Erythroblast (primary cell): ENCODE measurements around the gene FBXO5.

Experiments used
- GATA1 ChIP-seq: IDR thresholded peaks from 2 replicates; pipeline ENCODE4 v1.6.1; 2011; ENCODE audit warnings: low read depth, mild to moderate bottlenecking, control low read depth, low read length, moderate library complexity
- POLR2A ChIP-seq: IDR thresholded peaks from 2 replicates; pipeline ENCODE4 v1.6.1; 2011; ENCODE audit warnings: mild to moderate bottlenecking, low read length

GRCh38 chr6:153016846-153017245, 34.0 kb upstream of the FBXO5 start:
- TF ChIP-seq POLR2A (no peak), GATA1 (no peak)
